Hindlimb muscle (tissue), 1 donor: ENCODE measurements around the gene RPRD1A. TPM values are rescaled to one million over a fixed set of nuclear protein-coding genes. Genes with fewer than 3 reads are reported as not detected.
"Not testable (repeated sequence)": the region's sequence is repeated elsewhere in the genome, so short reads cannot be mapped to it uniquely, and the experiment has no call there.

Experiments
- DNase-seq: peaks from one replicate; pipeline ENCODE4 v3.0.0-alpha.2; 2013
- polyA plus RNA-seq: library from polyadenylated mRNA; unstranded; fragments of 120-200 nt; gene quantifications from one replicate; pipeline ENCODE4 v1.2.1, GENCODE V29; 2013; ENCODE audit not compliant: insufficient read length

Gene RPRD1A
- polyA plus RNA-seq, 1 donor = 39.1 TPM

DNA sequence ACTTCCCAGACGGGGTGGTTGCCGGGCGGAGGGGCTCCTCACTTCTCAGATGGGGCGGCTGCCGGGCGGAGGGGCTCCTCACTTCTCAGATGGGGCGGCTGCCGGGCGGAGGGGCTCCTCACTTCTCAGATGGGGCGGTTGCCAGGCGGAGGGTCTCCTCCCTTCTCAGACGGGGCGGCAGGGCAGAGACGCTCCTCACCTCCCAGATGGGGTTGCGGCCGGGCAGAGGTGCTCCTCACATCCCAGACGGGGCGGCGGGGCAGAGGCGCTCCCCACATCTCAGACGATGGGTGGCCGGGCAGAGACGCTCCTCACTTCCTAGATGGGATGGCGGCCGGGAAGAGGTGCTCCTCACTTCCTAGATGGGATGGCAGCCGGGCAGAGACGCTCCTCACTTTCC, 10.4 kb upstream of the RPRD1A start:
- DNase-seq = not testable (repeated sequence)

DNA sequence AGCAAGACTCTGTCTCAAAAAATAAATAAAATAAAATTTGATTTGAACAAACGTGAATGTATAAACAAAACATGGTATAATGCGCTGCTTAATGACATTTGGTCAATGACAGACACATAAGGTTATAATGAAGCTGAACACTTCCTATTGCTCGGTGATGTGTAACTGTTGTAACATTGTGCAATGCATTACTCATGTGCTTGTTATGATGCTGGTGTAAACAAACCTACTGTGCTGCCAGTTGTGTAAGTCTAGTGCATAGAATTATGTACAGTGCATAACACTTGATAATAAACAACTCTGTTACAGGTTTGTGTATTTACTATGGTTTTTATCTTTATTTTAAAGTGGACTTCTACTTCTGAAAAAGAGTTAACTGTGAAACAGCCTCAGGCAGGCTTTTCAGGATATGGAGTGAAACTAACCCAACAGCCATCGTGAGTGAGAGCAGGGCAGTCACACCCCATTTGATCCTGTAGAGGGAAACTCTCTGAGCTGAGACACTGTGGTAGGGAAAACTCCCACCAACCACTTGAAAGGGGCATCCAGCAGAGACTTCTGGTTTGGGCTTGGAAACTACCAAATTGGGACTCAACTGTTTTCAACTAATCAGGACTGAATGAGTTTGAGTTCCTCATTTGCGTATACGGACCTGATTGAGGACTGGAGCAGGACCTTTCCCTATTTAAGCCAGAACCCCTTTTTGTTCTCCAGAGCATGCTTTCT, 8.7 kb upstream of the RPRD1A start:
- no peak for DNase-seq

DNA sequence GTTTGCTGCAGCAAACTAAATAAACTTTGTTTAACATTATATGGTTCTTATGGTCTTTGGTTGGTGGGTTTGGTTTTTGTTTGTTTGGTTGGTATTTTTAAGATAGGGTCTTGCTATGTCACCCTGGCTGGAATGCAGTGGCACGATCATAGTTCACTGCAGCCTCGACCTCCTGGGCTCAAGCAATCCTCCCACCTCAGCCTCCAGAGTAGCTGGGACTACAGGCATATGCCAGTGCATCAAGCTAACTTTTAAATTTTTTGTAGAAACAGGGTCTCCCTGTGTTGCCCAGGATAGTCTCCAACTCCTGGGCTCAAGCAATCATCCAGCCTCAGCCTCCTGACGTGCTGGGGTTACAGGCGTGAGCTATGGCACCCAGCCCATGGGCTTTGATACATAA, 7.1 kb upstream of the RPRD1A start:
- no peak for DNase-seq

DNA sequence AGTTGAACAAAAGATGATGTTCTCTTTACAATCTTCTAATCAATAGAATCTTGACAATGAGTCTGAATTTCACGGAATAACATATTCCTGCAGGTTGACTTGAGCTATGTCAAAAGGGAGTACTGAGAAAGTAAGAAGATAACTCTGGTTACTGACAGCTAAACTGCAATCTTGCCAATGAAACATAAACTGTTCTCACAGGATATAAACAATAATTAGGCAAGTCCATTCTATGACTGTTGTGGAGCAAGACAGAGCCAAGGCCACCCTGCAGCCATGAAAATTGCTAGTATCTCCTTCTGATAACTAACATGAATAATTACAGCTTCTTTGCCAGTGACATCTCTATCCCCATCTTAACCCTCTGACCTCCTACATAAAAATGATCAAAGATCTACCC, 6.3 kb upstream of the RPRD1A start:
- no peak for DNase-seq

DNA sequence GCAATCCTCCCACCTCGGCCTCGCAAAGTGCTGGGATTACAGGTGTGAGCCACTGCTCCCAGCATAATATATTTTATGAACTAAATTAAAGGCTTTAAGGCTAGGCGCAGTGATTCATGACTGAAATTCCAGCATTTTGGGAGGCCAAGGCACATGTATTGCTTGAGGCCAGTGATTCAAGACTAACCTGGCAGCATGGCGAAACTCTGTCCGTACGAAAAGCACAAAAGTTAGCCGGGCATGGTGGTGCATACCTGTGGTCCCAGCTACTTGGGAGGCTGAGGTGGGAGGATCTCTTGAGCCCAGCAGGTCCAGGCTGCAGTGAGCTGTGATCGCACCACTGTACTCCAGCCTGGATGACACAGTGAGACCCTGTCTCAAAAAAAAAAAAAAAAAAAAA, 5.0 kb upstream of the RPRD1A start:
- DNase-seq = not testable (repeated sequence)

DNA sequence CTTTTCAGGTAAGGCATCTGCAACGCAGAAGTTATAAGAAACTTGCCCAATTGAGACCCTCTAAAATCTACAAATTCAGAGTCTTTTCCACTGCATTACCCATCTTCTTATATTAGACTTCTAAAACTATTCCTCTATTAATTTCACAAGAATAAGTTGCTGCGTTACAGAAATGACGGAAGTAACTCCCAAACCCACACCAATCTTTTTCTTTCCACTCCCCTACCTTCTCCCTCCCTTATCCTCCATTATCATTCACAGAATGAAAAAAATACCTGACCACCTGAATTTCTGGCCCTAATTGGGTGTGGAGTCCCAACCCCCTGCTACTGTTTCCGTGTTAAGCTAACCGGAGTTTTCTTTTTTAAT, 689 bp downstream of the RPRD1A start:
- DNase-seq = no peak

DNA sequence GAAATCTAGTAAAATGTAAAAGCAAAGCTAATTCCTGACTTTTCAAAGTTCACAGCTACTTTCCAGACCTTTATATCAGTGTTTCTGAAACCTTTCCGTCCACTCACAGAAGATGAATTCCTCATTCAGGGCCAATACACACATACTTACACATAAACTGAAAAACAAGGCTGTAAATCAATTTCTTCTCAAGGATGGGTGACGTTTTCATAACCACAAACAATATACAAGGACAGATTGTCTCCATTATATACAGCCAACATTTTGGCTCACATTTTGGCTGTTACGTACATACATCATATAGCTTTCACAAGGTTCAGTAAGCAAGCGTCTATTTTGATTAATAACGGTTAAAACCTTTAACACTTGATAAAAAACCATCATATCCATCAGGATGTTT, 1.4 kb downstream of the RPRD1A start:
- no peak for DNase-seq

DNA sequence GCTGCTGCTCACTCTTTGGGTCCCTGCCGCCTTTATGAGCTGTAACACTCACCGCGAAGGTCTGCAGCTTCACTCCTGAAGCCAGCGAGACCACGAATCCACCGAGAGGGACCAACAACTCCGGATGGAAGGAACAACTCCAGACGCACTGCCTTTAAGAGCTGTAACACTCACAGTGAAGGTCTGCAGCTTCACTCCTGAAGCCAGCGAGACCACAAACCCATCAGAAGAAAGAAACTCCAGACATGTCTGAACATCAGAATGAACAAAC, 2.6 kb downstream of the RPRD1A start:
- DNase-seq = not testable (repeated sequence)

DNA sequence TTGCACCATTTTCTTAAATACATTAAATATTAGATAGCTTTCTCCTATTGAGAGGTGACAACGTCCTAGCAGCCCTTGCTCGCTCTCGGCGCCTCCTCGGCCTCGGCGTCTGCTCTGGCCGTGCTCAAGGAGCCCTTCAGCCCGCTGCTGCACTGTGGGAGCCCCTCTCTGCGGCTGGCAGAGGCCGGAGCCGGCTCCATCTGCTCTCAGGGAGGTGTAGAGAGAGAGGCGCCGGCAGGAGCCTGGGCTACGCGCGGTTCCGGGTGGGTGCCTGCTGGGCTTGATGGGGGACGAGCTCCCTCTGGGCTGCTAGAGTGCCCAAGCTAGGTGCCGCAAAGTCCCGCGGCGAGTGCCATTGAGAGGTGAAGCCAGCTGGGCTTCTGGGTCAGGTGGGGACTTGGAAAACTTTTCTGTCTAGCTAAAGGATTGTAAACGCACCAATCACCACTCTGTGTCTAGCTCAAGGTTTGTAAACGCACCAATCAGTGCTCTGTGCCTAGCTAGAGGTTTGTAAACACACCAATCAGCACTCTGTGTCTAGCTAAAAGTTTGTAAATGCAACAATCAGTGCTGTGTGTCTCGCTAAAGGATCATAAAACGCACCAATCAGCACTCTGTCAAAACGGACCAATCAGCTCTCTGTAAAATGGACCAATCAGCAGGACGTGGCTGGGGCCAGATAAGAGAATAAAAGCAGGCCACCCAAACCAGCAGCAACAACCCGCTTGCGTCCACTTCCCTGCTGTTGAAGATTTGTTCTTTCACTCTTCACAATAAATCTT, 3.1 kb downstream of the RPRD1A start:
- no peak for DNase-seq

DNA sequence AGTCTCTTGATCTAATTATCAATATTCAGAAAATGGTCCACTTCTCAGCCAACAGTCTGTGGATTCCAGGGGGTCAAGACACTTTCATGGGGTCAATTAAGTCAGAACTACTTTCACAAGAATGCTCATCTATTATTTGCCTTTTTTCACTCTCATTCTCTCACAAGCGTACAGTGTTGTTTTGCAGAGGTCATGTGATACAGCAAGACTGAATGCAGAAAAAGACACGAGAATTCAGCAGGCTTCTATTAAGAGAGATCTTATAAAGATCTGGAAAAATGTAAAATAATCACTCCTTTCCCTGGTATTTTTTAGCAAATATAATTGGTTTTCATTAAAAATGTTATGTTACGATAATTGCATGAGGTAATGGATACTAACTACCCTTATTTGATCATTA, 8.7 kb downstream of the RPRD1A start:
- no peak for DNase-seq

DNA sequence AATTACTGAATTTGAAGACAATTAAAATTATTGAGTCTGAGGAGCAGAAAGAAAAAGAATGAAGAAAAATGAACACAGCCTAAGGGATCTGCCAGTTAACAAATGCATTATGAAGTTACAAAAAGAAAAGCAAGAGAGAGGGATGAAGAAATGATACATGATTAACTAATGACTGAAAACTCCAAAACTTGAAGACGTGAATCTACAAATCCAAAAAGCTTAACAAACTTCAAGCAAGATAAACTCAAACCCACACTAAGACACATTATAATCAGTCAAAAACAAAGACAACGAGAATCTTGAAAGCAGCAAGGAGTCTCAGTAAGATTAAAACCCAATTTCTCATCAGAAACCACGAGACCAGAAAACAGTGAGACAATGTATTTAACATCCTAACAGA, 15.6 kb downstream of the RPRD1A start:
- no peak for DNase-seq

DNA sequence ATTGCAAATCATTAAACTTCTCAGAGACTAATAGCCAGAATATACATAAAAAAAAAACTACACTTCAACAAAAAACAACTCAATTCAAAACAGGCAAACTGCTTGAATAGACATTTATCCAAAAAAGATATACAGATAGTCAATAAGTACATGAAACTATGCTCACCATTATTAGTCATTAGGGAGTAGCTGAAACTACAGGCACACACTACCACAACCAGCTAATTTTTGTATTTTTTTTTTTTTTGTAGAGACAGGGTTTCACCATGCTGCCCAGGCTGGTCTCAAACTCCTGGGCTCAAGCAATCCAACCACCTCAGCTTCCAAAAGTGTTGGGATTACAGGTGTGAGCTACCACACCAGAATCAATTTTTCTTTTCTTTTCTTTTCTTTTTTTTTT, 16.9 kb downstream of the RPRD1A start:
- DNase-seq = no peak

DNA sequence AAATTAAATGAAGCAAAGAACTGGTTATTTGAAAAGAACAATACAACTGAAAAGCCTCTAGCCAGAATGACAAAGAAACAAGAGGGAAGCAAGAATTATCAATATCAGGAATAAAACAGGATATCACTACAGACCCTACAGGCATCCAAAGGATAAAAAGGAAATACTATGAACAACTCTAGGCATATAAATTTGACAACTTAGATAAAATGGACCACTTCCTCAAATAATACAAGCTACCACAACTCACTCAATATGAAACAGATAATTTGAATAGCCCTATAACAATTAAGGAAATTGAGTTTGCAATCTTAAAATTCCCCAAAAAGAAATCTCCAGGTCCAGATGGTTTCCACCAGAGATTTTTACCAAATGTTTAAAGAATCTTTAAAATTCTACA, 19.8 kb downstream of the RPRD1A start:
- DNase-seq = no peak

DNA sequence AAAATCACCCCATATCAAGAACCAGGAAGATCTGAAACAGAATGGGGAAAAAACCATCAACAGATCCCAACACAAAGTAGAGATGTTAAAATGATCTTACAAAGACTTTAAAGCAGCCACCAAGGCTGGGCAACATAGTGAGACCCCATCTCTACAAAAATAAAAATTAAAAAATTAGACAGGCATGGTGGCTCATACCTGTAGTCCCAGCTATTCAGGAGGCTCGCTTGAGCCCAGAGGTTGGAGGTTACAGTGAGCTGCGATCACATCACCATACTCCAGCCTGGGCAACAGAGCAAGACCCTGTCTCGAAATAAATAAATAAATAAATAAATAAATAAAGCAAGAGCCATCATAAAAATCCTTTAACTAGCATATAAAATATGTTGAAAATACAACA, 20.5 kb downstream of the RPRD1A start:
- no peak for DNase-seq

DNA sequence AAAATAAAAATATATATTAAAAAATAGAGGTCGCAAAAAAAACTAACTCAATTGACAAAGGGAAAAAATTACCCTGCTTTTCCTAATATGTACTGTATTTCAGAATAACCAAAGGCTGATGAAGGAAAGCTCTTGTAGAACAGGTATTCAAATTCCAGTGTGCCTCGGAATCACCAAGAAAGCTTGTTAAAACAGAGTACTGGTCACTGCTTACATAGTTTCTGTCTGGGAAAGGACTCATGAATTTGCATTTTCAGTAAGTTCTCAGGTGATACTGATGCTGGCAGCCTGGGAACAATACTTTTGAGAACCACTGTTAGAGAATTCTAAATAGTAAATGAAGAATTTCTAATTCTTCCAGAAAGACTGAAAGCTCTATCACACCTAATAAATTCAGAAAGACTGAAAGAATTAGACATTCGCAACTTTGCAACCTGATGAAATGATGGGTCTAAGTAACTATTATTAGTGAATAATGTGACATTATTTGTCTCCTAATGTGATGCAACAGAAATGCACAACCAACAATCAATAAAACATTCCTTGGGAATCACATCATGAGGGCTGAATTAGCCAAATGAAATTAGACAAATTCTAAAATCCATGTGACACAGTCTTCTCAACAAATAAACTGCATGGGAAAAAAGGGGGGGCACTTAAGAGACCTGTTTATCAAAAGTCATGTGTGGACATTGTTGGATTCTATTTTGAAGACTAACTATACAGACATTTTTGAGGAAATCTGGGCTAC, 21.9 kb downstream of the RPRD1A start:
- DNase-seq = no peak

DNA sequence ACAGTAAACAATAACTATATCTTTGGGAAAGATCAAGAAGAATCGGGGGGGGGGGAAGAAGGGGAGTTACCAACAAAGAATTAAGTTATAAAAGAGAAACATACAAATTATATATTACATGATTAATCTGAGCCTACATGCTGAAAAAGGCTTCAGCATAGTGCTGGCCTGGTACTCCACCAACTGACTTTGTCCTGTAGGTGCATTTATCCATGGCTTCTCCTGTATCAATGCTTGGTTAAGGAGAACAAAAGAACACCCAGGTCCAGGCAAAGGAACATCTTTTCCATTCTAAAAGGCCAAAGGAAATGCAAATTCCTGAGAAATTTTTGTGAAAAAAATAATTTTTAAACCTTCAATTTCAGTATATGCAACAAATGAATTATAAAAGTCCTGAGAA, 24.2 kb downstream of the RPRD1A start:
- no peak for DNase-seq

DNA sequence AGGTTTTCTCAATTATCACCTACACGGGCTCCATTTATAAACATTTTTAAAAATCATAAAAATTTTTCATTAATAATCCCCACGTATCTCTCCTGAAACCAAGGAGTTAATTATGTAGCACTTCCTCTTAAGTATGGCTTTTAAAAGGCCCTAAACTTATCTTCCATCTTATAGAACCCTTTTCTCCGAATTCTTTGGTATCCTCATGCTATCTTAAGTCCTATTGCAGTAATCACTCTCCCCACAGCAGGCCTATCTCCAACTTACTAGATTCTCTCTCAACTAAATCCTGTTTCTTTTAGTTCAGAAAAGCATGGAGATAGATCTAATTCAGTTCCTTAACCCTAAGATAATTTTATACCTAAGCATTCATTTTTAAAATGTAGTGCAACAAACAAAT, 26.2 kb downstream of the RPRD1A start:
- no peak for DNase-seq

DNA sequence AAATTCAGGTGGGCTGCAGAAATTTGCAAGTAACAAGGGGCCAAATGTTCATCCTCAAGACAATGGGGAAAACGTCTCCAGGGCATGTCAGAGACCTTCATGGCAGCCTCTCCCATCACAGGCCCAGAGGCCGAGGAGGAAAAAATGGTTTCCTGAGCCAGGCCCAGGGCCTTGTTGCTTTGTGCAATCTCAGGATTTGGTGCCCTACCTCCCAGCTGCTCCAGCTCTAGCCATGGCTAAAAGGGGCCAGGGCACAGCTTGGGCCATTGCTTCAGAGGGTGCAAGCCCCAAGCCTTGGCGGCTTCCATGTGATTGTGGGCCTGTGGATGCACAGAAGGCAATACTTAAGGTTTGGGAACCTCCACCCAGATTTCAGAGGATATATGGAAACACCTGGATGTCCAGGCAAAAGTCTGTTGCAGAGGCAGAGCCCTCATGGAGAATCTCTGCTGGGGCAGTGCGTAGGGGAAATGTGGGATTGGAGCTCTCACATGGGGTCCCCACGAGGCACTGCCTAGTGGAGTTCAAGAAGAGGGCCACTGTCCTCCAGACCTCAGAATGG, 29.2 kb downstream of the RPRD1A start:
- no peak for DNase-seq

DNA sequence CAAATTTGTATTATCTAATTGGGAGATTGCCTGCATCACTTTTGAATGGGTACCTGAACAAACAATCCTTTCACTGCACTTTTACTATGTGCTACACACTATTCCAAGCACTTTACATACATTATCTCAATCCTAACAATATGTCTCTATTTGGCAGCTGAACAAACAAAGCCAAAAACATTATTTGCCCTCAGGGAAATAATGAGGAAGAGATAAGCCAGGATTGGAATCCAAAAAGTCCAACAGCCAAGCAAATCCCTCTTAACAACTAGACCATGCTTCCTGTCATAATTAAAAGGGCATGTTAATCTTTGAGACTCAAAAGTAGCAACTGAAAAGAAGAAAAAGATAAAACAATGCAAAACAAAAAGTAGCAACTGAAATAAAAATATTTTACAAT, 32.1 kb downstream of the RPRD1A start:
- DNase-seq = no peak

DNA sequence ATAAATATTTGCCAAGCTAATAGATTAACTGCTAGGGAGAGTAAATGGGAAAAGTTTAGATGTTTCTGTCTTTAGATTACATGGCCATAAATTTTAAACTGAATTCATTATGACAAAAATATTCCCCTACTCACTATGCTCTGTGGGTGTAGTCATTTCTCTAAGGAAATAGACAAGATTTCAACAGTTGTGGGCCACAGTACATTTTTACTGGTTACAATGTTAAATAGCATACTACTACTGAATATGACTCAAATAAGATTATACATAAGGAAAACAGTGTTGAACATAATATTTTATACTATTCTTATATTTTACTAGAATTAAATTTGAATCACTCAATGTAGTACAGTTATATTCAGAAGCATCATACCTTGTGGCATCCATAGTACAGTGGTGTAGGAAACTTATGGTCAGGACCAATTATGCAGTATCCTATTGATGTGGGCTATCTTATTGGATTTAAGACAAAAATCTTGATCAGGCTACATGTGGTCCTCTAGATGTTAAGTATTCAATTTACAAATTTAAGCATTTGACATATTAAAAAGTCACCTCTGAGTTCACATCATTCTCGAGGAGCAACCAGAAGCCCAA, 33.0 kb downstream of the RPRD1A start:
- no peak for DNase-seq

DNA sequence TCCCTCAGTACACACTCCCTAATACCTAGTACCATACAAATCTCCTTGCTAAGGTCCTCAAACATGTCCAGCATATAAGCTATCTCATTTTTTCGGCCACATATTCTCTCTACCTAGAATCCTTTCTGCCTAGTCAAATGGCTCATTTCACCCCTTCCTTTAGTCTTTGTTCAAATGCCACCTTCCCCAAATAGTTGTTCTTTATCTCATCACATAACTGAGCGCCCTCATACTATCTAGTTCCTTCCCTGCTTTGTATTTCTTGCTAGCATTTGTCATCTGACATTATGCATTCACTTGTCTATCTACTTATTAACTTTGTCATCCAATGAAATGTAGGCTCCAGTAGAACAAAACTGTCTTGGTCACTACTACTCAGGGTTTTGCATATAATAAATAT, 35.5 kb downstream of the RPRD1A start:
- DNase-seq = no peak

DNA sequence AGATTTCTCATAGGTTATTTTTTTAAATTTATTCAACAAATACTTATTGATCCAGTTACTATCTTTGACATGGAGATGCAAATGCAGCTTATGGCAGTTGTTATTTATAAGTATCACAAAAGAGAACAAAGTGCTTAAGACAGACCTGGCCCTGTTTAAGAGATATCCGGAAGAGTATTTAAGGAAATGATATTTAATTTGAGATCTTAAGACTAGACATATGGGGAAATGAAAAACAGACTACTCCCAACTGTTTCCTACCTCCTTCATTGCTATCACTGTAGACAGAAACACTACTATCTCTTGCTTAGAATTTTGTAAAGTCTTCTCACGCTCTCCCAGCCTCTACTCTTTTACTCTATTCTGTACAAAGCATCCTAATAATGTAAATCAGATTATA, 36.0 kb downstream of the RPRD1A start:
- DNase-seq = no peak

DNA sequence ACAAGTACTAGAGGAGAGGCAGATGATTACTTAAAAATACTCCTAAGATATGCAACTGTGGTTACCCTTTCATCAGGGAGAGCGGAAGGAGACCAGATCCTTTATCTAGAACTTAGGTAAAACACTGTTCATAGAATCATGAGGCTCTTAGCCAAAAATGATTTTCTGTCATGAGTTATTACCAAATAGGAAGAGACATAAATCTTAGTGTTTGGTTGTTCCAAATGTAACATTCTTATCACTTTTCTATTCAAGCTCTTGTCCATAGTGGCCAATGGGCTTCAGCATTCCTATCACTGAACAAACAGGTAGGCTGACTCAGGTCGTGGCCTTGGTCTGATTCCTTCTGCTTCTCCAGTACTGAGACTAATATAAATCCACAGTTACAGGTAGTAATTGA, 38.5 kb downstream of the RPRD1A start:
- DNase-seq = no peak
